Superior temporal gyrus (tissue), 1 donor: ENCODE results near the gene CAPZA3.
"Not testable (repeated sequence)": the region's sequence is repeated elsewhere in the genome, so short reads cannot be mapped to it uniquely, and the experiment has no call there.

ENCODE experiments used
- DNase-seq: peaks from one replicate; pipeline ENCODE4 v3.0.0-alpha.2; 2016; ENCODE audit errors: extremely low spot score

Gene CAPZA3

GRCh38 chr12:18753481-18754123 lies 15.7 kb downstream of the CAPZA3 start:
- no peak for DNase-seq

- DNase-seq: no peak
Observed at GRCh38 chr12:18754124-18754707, 16.3 kb downstream of the CAPZA3 start.

GRCh38 chr12:18755341-18755740 lies 17.4 kb downstream of the CAPZA3 start:
- DNase-seq: no peak

GRCh38 chr12:18766479-18766878 lies 28.6 kb downstream of the CAPZA3 start:
- DNase-seq: not testable (repeated sequence)

- no peak for DNase-seq
Observed at GRCh38 chr12:18782827-18783226, 44.9 kb downstream of the CAPZA3 start.

GRCh38 chr12:18785465-18785864 lies 47.5 kb downstream of the CAPZA3 start:
- DNase-seq: not testable (repeated sequence)
